ENCODE measurements around the gene ITGAV.

The ITGAV gene

GRCh38 chr2:186669146-186669545 is 79.3 kb downstream of the ITGAV start:
- DNase-seq (ENCODE audit: low read depth in 2 of 2): no peak

GRCh38 chr2:186670831-186671230 is 81.0 kb downstream of the ITGAV start:
- no peak for DNase-seq (ENCODE audit: low read depth in 2 of 2)

- DNase-seq (ENCODE audit: low read depth in 2 of 2): no peak
Measured at GRCh38 chr2:186675380-186675779, 85.5 kb downstream of the ITGAV start.

- DNase-seq (ENCODE audit: low read depth in 2 of 2): no peak
Measured at GRCh38 chr2:186683341-186683740, 93.5 kb downstream of the ITGAV start.

- no peak for DNase-seq (ENCODE audit: low read depth in 2 of 2)
Measured at GRCh38 chr2:186687807-186688211, 98.0 kb downstream of the ITGAV start.

- DNase-seq (ENCODE audit: low read depth in 2 of 2): no peak
Measured at GRCh38 chr2:186688813-186689212, 99.0 kb downstream of the ITGAV start.

- DNase-seq (ENCODE audit: low read depth in 2 of 2): no peak
Measured at GRCh38 chr2:186690786-186691185, 100.9 kb downstream of the ITGAV start.

GRCh38 chr2:186691231-186691630 is 101.4 kb downstream of the ITGAV start:
- no peak for DNase-seq (ENCODE audit: low read depth in 2 of 2)

- no peak for DNase-seq (ENCODE audit: low read depth in 2 of 2)
Measured at GRCh38 chr2:186691900-186692299, 102.0 kb downstream of the ITGAV start.

- no peak for DNase-seq (ENCODE audit: low read depth in 2 of 2)
Measured at GRCh38 chr2:186693446-186693832, 103.6 kb downstream of the ITGAV start.

- no peak for DNase-seq (ENCODE audit: low read depth in 2 of 2)
Measured at GRCh38 chr2:186695081-186695756, 105.4 kb downstream of the ITGAV start.

- no peak for DNase-seq (ENCODE audit: low read depth in 2 of 2)
Measured at GRCh38 chr2:186696290-186696689, 106.4 kb downstream of the ITGAV start.

- DNase-seq (ENCODE audit: low read depth in 2 of 2): no peak
Measured at GRCh38 chr2:186696804-186697203, 106.9 kb downstream of the ITGAV start.

- DNase-seq (ENCODE audit: low read depth in 2 of 2): no peak
Measured at GRCh38 chr2:186697536-186697935, 107.7 kb downstream of the ITGAV start.

- no peak for DNase-seq (ENCODE audit: low read depth in 2 of 2)
Measured at GRCh38 chr2:186699742-186700141, 109.9 kb downstream of the ITGAV start.

GRCh38 chr2:186702006-186702405 is 112.2 kb downstream of the ITGAV start:
- no peak for DNase-seq (ENCODE audit: low read depth in 2 of 2)

GRCh38 chr2:186702501-186702900 is 112.6 kb downstream of the ITGAV start:
- no peak for DNase-seq (ENCODE audit: low read depth in 2 of 2)

- no peak for DNase-seq (ENCODE audit: low read depth in 2 of 2)
Measured at GRCh38 chr2:186704897-186705296, 115.0 kb downstream of the ITGAV start.

- no peak for DNase-seq (ENCODE audit: low read depth in 2 of 2)
Measured at GRCh38 chr2:186709529-186710450, 119.9 kb downstream of the ITGAV start.

- DNase-seq (ENCODE audit: low read depth in 2 of 2): no peak
Measured at GRCh38 chr2:186713691-186714090, 123.8 kb downstream of the ITGAV start.

GRCh38 chr2:186714611-186715010 is 124.8 kb downstream of the ITGAV start:
- DNase-seq (ENCODE audit: low read depth in 2 of 2): no peak

- DNase-seq (ENCODE audit: low read depth in 2 of 2): no peak
Measured at GRCh38 chr2:186716004-186716403, 126.1 kb downstream of the ITGAV start.

- no peak for DNase-seq (ENCODE audit: low read depth in 2 of 2)
Measured at GRCh38 chr2:186716899-186717298, 127.0 kb downstream of the ITGAV start.

All from stimulated activated CD4-positive, alpha-beta T cell treated with anti-CD3 and anti-CD28 coated beads, Interleukin-1b, Interleukin-23, amount 100 ng/mL, for 1 hour (primary cell).